Neutrophil (primary cell): Measurements from ENCODE around the gene BLZF1.

Source experiments
- H3K27ac ChIP-seq: fragments of 200-600 bp; sonication (generic); 2 replicates; pipeline ENCODE4 v1.5.1; 2016; ENCODE audit warnings: mild to moderate bottlenecking, moderate library complexity
- H3K27me3 ChIP-seq: fragments of 200-600 bp; sonication (generic); 2 replicates; pipeline ENCODE4 v1.6.0; 2016; ENCODE audit warnings: mild to moderate bottlenecking
- H3K36me3 ChIP-seq: fragments of 200-600 bp; sonication (generic); 2 replicates; pipeline ENCODE4 v1.5.1; 2017
- H3K4me1 ChIP-seq, 2 experiments: fragments of 200-600 bp in 1 of 2; sonication (generic) in 1 of 2; 1 replicate in 1 of 2; 2 replicates in 1 of 2; pipeline versions ENCODE4 v1.5.1 to v1.6.1; 2013 to 2016; ENCODE audit warnings: low read depth in 1 of 2, low read length in 1 of 2, mild to moderate bottlenecking in 1 of 2, moderate library complexity in 1 of 2; ENCODE audit not compliant: control insufficient read depth in 1 of 2, insufficient read depth in 1 of 2
- H3K4me3 ChIP-seq, 2 experiments: fragments of 200-600 bp in 1 of 2; sonication (generic) in 1 of 2; 1 replicate in 1 of 2; 2 replicates in 1 of 2; pipeline ENCODE4 v1.5.1; 2013 to 2016; ENCODE audit warnings: low read depth in 1 of 2, low read length in 1 of 2, mild to moderate bottlenecking in 1 of 2, moderate library complexity in 1 of 2
- H3K9me3 ChIP-seq: fragments of 200-600 bp; sonication (generic); 2 replicates; pipeline ENCODE4 v1.5.1; 2016
- CTCF ChIP-seq: fragments of 200-600 bp; sonication (generic); IDR thresholded peaks from 2 replicates; pipeline ENCODE4 v1.5.1; 2016; ENCODE audit warnings: antibody characterized with exemption

Gene BLZF1

GRCh38 chr1:169421309-169421708 lies 53.3 kb downstream of the BLZF1 start:
- Histone ChIP-seq H3K27ac (no peak overlapping the region), H3K27me3 (peaks cover 21% of the 10 kb centered on the region), H3K36me3 (no peaks in the 10 kb centered on the region), H3K9me3 (no peaks in the 10 kb centered on the region), H3K4me3 (no peak overlapping the region), H3K4me1 (no peaks in the 10 kb centered on the region)
- TF ChIP-seq CTCF, result no peak

GRCh38 chr1:169426174-169426705 lies 58.2 kb downstream of the BLZF1 start:
- no peak for TF ChIP-seq CTCF

GRCh38 chr1:169427081-169427641 lies 59.2 kb downstream of the BLZF1 start, which contains the start of gene CCDC181:
CCDC181 (minus strand) TSS chr1:169427474; CDS start chr1:169424927, 2,547 bp downstream.
- H3K4me1 ChIP-seq, result peaks cover 4 to 8% of the 10 kb centered on the region in 2 experiments
- H3K9me3 ChIP-seq, result no peaks in the 10 kb centered on the region
- TF ChIP-seq CTCF, result no peak
- H3K36me3 ChIP-seq, result no peaks in the 10 kb centered on the region
- no peak within 1 kb of the TSS for H3K27ac ChIP-seq
- peaks cover 50% of the 10 kb centered on the region for H3K27me3 ChIP-seq
- peak within 1 kb of the TSS; percentile 13 to 39 for H3K4me3 ChIP-seq

More at GRCh38 chr1:169426174-169426705, 58.2 kb downstream of the BLZF1 start:
- H3K27ac ChIP-seq, result no peak overlapping the region
- no peaks in the 10 kb centered on the region for H3K36me3 ChIP-seq
- H3K4me1 ChIP-seq, result peaks cover 4 to 8% of the 10 kb centered on the region in 2 experiments
- peaks cover 50% of the 10 kb centered on the region for H3K27me3 ChIP-seq
- no peaks in the 10 kb centered on the region for H3K9me3 ChIP-seq
- no peak overlapping the region for H3K4me3 ChIP-seq
